DOHH2 (cell line): Measurements from ENCODE around the gene ITPK1.

Experiments
- EZH2phosphoT487 ChIP-seq: fragments of 200-600 bp; sonication (generic); IDR thresholded peaks from 2 replicates; pipeline ENCODE4 v1.6.1; 2017; ENCODE audit warnings: borderline replicate concordance, mild to moderate bottlenecking, antibody characterized with exemption, low read length, moderate library complexity, mixed read lengths
- TF ChIP-seq, protein P1 (sequence below): fragments of 200-600 bp; sonication (generic); IDR thresholded peaks from one replicate; pipeline ENCODE4 v1.5.1; 2014; ENCODE audit warnings: antibody characterized with exemption, mild to moderate bottlenecking, low read depth, low read length; ENCODE audit not compliant: poor library complexity, severe bottlenecking

DNA sequence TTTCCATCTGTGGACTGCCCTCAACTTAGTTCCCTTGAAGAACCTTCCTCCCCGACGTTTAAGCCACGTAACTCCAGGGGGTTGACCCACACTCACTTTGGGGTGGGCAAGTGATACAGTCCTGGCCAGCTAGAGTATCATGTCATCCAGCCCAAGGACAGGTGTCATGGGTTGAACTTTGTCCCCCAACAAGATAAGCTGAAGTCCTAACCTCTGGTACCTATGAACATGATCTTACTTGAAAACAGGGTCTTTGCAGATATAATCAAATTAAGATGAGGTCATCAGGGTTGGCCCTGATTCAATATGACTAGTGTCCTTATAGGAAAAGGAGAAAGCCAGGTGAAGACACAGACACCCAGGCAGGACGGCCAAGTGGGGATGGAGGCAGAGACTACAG is 68.6 kb downstream of the ITPK1 start:
- TF ChIP-seq, protein P1, sequence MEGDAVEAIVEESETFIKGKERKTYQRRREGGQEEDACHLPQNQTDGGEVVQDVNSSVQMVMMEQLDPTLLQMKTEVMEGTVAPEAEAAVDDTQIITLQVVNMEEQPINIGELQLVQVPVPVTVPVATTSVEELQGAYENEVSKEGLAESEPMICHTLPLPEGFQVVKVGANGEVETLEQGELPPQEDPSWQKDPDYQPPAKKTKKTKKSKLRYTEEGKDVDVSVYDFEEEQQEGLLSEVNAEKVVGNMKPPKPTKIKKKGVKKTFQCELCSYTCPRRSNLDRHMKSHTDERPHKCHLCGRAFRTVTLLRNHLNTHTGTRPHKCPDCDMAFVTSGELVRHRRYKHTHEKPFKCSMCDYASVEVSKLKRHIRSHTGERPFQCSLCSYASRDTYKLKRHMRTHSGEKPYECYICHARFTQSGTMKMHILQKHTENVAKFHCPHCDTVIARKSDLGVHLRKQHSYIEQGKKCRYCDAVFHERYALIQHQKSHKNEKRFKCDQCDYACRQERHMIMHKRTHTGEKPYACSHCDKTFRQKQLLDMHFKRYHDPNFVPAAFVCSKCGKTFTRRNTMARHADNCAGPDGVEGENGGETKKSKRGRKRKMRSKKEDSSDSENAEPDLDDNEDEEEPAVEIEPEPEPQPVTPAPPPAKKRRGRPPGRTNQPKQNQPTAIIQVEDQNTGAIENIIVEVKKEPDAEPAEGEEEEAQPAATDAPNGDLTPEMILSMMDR = no peak
- TF ChIP-seq EZH2phosphoT487 = no peak
